ENCODE data around the gene SPHK2. TPM values are rescaled to one million over a fixed set of nuclear protein-coding genes. Genes with fewer than 3 reads are reported as not detected.

Gene SPHK2
- total and polyA plus RNA-seq, 2 of the 8 experiments (the other 6 are each of a cell fraction or from before 2014, with no cell fraction given), result 43.9 to 60.9 TPM

DNA sequence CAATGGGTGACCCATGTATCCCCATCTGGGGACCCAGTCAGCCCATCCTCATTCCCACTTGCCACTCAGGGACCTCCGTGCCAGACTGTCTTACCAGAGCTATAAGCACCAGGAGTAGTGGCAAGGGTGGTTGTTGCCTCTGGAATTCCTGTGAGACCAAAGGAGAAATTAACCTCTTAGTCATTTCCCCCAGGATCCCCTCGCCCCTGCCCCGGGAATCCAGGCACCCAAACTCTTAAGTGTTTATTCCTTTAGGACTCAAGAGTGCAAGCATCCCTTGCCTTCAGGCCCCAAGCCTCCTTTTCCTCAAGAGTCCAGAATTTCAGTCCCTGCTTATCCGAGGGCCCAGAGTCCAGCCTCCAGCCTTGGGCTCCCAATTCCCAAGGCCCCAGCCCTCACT is 44.4 kb downstream of the SPHK2 start (continued):
- TF ChIP-seq, protein P1, sequence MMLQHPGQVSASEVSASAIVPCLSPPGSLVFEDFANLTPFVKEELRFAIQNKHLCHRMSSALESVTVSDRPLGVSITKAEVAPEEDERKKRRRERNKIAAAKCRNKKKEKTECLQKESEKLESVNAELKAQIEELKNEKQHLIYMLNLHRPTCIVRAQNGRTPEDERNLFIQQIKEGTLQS (IDR thresholded peaks at IDR 0.05; ENCODE audit: insufficient read depth, low read depth, low read length), result no peak

Data from H1 (cell line).